ENCODE results near the gene HIGD2A.

Gene HIGD2A

GRCh38 chr5:176412517-176413254 is 24.1 kb downstream of the HIGD2A start:
- H3K4me3 ChIP-seq (ENCODE audit: low read depth, low read length) = no peak overlapping the region
- TF ChIP-seq CTCF (IDR thresholded peaks at IDR 0.05; ENCODE audit: low read depth, low read length, missing control alignments) = no peak
- no peak for DNase-seq (ENCODE audit: low read depth)

GRCh38 chr5:176413255-176413565 is 24.7 kb downstream of the HIGD2A start:
- DNase-seq (ENCODE audit: low read depth) = no peak
- TF ChIP-seq CTCF (IDR thresholded peaks at IDR 0.05; ENCODE audit: low read depth, low read length, missing control alignments) = no peak
- no peak overlapping the region for H3K4me3 ChIP-seq (ENCODE audit: low read depth, low read length)

GRCh38 chr5:176413709-176414191 is 25.2 kb downstream of the HIGD2A start:
- no peak for TF ChIP-seq CTCF (IDR thresholded peaks at IDR 0.05; ENCODE audit: low read depth, low read length, missing control alignments)
- no peak overlapping the region for H3K4me3 ChIP-seq (ENCODE audit: low read depth, low read length)
- no peak for DNase-seq (ENCODE audit: low read depth)

- no peak overlapping the region for H3K4me3 ChIP-seq (ENCODE audit: low read depth, low read length)
- DNase-seq (ENCODE audit: low read depth) = no peak
- no peak for TF ChIP-seq CTCF (IDR thresholded peaks at IDR 0.05; ENCODE audit: low read depth, low read length, missing control alignments)
Measured at GRCh38 chr5:176414704-176415103, 26.2 kb downstream of the HIGD2A start.

GRCh38 chr5:176415240-176415951 is 26.8 kb downstream of the HIGD2A start:
- DNase-seq (ENCODE audit: low read depth) = no peak
- H3K4me3 ChIP-seq (ENCODE audit: low read depth, low read length) = peak overlapping the region; percentile 84
- TF ChIP-seq CTCF (IDR thresholded peaks at IDR 0.05; ENCODE audit: low read depth, low read length, missing control alignments) = no peak

- peak; percentile 44 for DNase-seq (ENCODE audit: low read depth)
- TF ChIP-seq CTCF (IDR thresholded peaks at IDR 0.05; ENCODE audit: low read depth, low read length, missing control alignments) = peak; percentile 72
- peak within 1 kb of the TSS; percentile 84 for H3K4me3 ChIP-seq (ENCODE audit: low read depth, low read length)
Measured at GRCh38 chr5:176415952-176416924, 27.7 kb downstream of the HIGD2A start, which contains the start of gene CLTB. Gene CLTB, minus strand, starts transcription at chr5:176416539. Its CDS starts 176 bp downstream, at chr5:176416363.
